DMS53 treated with DMSO at 0.1 percent for 48 hours (cell line): ENCODE data around the gene VPS33A.
"Not testable (repeated sequence)": the region's sequence is repeated elsewhere in the genome, so short reads cannot be mapped to it uniquely, and the experiment has no call there.

Experiments used
- DNase-seq: peaks from one replicate; lab custom pipeline; 2025; ENCODE audit not compliant: unreplicated experiment; lab: John Stamatoyannopoulos, UW

Gene VPS33A

GRCh38 chr12:122266230-122266901 lies at the start of gene VPS33A:
Gene VPS33A, minus strand, starts transcription at chr12:122266494. Its CDS starts 86 bp downstream, at chr12:122266408.
- peak; percentile 95 for DNase-seq

GRCh38 chr12:122312926-122313325 lies 46.6 kb upstream of the VPS33A start:
- DNase-seq = no peak

GRCh38 chr12:122311696-122312095 lies 45.4 kb upstream of the VPS33A start:
- no peak for DNase-seq

- DNase-seq = no peak
These were observed 44.5 kb upstream of the VPS33A start for GRCh38 chr12:122310626-122311333.

- no peak for DNase-seq
These were observed 43.3 kb upstream of the VPS33A start for GRCh38 chr12:122309564-122310121.

GRCh38 chr12:122308811-122309210 lies 42.5 kb upstream of the VPS33A start:
- no peak for DNase-seq

- no peak for DNase-seq
These were observed 40.1 kb upstream of the VPS33A start for GRCh38 chr12:122306407-122306806.

- DNase-seq = no peak
These were observed 38.6 kb upstream of the VPS33A start for GRCh38 chr12:122304924-122305323.

GRCh38 chr12:122303068-122303467 lies 36.8 kb upstream of the VPS33A start:
- DNase-seq = no peak

- no peak for DNase-seq
These were observed 31.9 kb upstream of the VPS33A start for GRCh38 chr12:122298071-122298748.

- DNase-seq = no peak
These were observed 31.2 kb upstream of the VPS33A start for GRCh38 chr12:122297494-122297893.

- DNase-seq = no peak
These were observed 29.6 kb upstream of the VPS33A start for GRCh38 chr12:122295877-122296276.

GRCh38 chr12:122293081-122293480 lies 26.8 kb upstream of the VPS33A start:
- DNase-seq = no peak

- no peak for DNase-seq
These were observed 25.1 kb upstream of the VPS33A start for GRCh38 chr12:122291431-122291830.

GRCh38 chr12:122283680-122284079 lies 17.4 kb upstream of the VPS33A start:
- DNase-seq = no peak

- no peak for DNase-seq
These were observed 15.8 kb upstream of the VPS33A start for GRCh38 chr12:122282061-122282460.

GRCh38 chr12:122276242-122276641 lies 9.9 kb upstream of the VPS33A start:
- DNase-seq = no peak

- DNase-seq = no peak
These were observed 9.2 kb upstream of the VPS33A start for GRCh38 chr12:122275459-122275858.

GRCh38 chr12:122265886-122266229 lies 436 bp downstream of the VPS33A start:
- peak; percentile 37 for DNase-seq

- no peak for DNase-seq
These were observed 818 bp downstream of the VPS33A start for GRCh38 chr12:122265476-122265875.

GRCh38 chr12:122260735-122261134 lies 5.6 kb downstream of the VPS33A start:
- not testable (repeated sequence) for DNase-seq

- not testable (repeated sequence) for DNase-seq
These were observed 7.4 kb downstream of the VPS33A start for GRCh38 chr12:122258939-122259338.
